SU-DHL-6 (cell line): ENCODE data around the gene IVNS1ABP.
"Not testable (repeated sequence)": the region's sequence is repeated elsewhere in the genome, so short reads cannot be mapped to it uniquely, and the experiment has no call there.

ENCODE experiments used
- EZH2phosphoT487 ChIP-seq: fragments of 200-600 bp; sonication (generic), shearing (Covaris generic); conservative IDR thresholded peaks from 2 replicates; pipeline ENCODE4 v1.6.1; 2018; ENCODE audit warnings: mild to moderate bottlenecking, antibody characterized with exemption, low read length, moderate library complexity, mixed read lengths
- TF ChIP-seq, protein P1 (sequence below): fragments of 200-600 bp; sonication (generic); IDR thresholded peaks from one replicate; pipeline ENCODE4 v1.5.1; 2017; ENCODE audit warnings: antibody characterized with exemption, mild to moderate bottlenecking, low read length, moderate library complexity; ENCODE audit not compliant: insufficient read depth, poor library complexity, severe bottlenecking

DNA sequence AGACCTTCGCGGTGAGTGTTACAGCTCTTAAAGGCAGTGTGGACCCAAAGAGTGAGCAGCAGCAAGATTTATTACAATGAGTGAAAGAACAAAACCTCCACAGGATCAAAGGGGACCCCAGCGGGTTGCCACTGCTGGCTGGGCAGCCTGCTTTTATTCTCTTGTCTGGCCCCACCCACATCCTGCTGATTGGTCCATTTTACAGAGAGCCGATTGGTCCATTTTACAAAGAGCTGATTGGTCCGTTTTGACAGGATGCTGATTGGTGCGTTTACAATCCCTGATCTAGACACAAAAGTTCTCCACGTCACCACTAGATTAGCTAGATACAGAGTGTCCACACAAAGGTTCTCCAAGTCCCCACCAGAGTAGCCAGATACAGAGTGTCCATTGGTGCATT, 4.1 kb upstream of the IVNS1ABP start:
- TF ChIP-seq, protein P1, sequence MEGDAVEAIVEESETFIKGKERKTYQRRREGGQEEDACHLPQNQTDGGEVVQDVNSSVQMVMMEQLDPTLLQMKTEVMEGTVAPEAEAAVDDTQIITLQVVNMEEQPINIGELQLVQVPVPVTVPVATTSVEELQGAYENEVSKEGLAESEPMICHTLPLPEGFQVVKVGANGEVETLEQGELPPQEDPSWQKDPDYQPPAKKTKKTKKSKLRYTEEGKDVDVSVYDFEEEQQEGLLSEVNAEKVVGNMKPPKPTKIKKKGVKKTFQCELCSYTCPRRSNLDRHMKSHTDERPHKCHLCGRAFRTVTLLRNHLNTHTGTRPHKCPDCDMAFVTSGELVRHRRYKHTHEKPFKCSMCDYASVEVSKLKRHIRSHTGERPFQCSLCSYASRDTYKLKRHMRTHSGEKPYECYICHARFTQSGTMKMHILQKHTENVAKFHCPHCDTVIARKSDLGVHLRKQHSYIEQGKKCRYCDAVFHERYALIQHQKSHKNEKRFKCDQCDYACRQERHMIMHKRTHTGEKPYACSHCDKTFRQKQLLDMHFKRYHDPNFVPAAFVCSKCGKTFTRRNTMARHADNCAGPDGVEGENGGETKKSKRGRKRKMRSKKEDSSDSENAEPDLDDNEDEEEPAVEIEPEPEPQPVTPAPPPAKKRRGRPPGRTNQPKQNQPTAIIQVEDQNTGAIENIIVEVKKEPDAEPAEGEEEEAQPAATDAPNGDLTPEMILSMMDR: not testable (repeated sequence)
- TF ChIP-seq EZH2phosphoT487: not testable (repeated sequence)
